GM12865 (cell line): Measurements from ENCODE around the gene DCXR.

Experiments
- DNase-seq: peaks from one replicate; pipeline ENCODE4 v3.0.0; 2010; ENCODE audit warnings: low read depth
- H3K4me3 ChIP-seq: 2 replicates; pipeline ENCODE4 v1.5.1; 2011; ENCODE audit warnings: mild to moderate bottlenecking, low read depth, low read length, control low read depth
- TF ChIP-seq, protein P1 (sequence below): IDR thresholded peaks from 2 replicates; pipeline ENCODE4 v1.5.1; 2011; ENCODE audit warnings: low read length, control low read depth, low read depth, inconsistent platforms; ENCODE audit not compliant: insufficient read depth; ENCODE audit errors: missing control alignments

DCXR gene

GRCh38 chr17:82062076-82062983 is 24.8 kb upstream of the DCXR start:
- TF ChIP-seq, protein P1, sequence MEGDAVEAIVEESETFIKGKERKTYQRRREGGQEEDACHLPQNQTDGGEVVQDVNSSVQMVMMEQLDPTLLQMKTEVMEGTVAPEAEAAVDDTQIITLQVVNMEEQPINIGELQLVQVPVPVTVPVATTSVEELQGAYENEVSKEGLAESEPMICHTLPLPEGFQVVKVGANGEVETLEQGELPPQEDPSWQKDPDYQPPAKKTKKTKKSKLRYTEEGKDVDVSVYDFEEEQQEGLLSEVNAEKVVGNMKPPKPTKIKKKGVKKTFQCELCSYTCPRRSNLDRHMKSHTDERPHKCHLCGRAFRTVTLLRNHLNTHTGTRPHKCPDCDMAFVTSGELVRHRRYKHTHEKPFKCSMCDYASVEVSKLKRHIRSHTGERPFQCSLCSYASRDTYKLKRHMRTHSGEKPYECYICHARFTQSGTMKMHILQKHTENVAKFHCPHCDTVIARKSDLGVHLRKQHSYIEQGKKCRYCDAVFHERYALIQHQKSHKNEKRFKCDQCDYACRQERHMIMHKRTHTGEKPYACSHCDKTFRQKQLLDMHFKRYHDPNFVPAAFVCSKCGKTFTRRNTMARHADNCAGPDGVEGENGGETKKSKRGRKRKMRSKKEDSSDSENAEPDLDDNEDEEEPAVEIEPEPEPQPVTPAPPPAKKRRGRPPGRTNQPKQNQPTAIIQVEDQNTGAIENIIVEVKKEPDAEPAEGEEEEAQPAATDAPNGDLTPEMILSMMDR, result no peak
- no peak overlapping the region for H3K4me3 ChIP-seq
- DNase-seq, result no peak

DNA sequence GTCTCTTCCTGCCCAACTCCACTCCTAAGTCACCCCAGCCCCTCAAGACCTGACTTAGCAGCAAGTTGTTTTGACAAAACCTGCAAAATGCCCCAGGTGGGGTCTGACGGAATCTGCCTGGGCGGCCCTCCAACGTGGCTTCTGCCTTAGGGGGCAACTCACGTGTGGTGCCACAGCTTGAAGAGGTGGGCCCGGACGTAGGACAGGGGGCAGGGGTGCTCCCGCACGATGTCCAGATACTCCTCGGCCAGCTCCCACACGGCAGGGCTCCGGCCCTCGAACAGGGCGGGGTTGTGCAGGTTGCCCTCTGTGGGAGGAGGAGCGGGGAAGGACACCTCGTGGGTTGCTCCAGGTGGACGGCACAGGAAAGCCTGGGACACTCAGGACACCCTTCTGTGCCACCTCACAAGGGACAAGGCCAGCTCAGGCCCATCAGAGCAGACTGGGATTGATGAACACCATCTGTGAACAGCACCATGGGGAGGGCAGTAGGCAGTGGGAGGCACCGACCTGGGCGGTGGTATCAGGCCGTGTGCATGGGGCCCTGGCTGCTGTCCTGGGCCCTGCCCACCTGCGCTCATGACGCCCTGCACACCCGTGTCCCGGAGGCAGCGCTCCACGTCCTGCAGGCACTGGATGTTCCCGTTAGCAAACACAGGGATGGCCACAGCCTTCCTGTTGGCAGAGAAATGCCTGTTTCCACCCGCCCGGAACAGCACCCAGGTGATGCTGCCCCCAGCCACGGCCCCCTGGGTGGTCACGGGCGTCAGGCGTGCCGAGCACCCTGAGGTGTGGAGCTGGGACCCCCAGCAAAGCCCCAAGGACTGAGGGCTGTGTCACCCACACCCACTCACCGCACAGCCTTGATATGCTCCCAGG is 23.8 kb upstream of the DCXR start:
- no peak for DNase-seq
- no peak overlapping the region for H3K4me3 ChIP-seq
- TF ChIP-seq, protein P1, result no peak

DNA sequence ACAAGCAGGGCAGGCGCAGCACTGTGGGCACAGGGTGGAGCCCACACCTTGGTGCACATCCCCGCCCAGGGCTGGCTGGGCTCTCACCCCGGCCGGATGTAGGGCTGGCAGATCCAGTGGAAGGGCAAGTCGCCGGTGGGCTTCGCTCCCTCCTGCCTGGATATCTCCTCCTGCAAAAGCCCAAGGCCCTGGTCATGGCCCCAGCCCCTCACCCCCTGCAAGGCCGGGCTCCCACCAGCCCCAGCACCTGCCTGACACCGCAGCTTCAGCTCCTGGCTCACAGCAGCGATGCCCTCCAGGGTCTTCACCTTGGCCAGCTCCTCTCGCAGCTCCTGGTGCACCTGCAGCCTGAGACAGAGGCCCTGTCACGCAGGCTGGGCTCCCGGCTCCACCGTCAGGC is 23.1 kb upstream of the DCXR start:
- no peak overlapping the region for H3K4me3 ChIP-seq
- TF ChIP-seq, protein P1, result no peak
- no peak for DNase-seq

- H3K4me3 ChIP-seq, result no peak overlapping the region
- TF ChIP-seq, protein P1, result no peak
- DNase-seq, result no peak
These were observed 22.5 kb upstream of the DCXR start for GRCh38 chr17:82060001-82060380.

GRCh38 chr17:82059272-82060000 is 21.9 kb upstream of the DCXR start:
- TF ChIP-seq, protein P1, result no peak
- DNase-seq, result no peak
- H3K4me3 ChIP-seq, result no peak overlapping the region

- TF ChIP-seq, protein P1, result no peak
- no peak for DNase-seq
- no peak overlapping the region for H3K4me3 ChIP-seq
These were observed 21.4 kb upstream of the DCXR start for GRCh38 chr17:82058855-82059249.
